ENCODE data around the gene JARID2.

DNA sequence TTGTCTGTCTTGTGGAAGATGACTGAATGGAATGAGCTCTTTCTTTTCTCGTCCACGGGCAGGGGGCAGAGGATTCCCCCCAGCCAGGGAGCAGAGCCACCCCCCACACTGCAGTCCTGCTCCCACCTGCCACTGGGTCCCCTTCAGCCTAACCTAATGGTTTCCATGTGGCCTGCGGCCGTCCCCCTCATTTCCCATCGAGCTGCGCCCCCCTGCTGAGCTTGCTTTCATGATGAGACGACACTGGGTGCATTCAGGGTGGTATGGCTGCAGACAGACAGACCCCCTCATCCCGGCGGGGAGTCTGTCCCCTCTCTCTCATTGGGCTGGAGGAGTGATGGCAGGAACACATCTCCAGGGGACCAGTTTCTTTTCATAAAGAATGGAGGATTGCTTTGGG lies 276.2 kb downstream of the JARID2 start:
- TF ChIP-seq, protein P1, sequence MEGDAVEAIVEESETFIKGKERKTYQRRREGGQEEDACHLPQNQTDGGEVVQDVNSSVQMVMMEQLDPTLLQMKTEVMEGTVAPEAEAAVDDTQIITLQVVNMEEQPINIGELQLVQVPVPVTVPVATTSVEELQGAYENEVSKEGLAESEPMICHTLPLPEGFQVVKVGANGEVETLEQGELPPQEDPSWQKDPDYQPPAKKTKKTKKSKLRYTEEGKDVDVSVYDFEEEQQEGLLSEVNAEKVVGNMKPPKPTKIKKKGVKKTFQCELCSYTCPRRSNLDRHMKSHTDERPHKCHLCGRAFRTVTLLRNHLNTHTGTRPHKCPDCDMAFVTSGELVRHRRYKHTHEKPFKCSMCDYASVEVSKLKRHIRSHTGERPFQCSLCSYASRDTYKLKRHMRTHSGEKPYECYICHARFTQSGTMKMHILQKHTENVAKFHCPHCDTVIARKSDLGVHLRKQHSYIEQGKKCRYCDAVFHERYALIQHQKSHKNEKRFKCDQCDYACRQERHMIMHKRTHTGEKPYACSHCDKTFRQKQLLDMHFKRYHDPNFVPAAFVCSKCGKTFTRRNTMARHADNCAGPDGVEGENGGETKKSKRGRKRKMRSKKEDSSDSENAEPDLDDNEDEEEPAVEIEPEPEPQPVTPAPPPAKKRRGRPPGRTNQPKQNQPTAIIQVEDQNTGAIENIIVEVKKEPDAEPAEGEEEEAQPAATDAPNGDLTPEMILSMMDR (IDR thresholded peaks at IDR 0.05; ENCODE audit: insufficient read depth, low read length, poor library complexity, severe bottlenecking) = no peak
- TF ChIP-seq EZH2phosphoT487 (conservative IDR thresholded peaks at IDR 0.05; ENCODE audit: low read length) = no peak

All from SU-DHL-6 (cell line).